AG04450 (cell line): ENCODE measurements around the gene POU6F2. TPM values are rescaled to one million over a fixed set of nuclear protein-coding genes. Genes with fewer than 3 reads are reported as not detected.

Experiments used
- CTCF ChIA-PET: fragments of 300-600, 350-600 bp; formaldehyde crosslinking; extraction: SDS; loops from one replicate; lab custom pipeline; 2022; ENCODE audit warnings: antibody characterized with exemption, inconsistent platforms; lab: Charles Lee
- POLR2A ChIA-PET: fragments of 350-600 bp; formaldehyde crosslinking; extraction: SDS; loops from one replicate; lab custom pipeline; 2021; ENCODE audit warnings: antibody characterized with exemption, inconsistent platforms; lab: Yijun Ruan, JAX
- DNase-seq: peaks from one replicate; pipeline ENCODE4 v3.0.0-alpha.2; 2011; ENCODE audit warnings: low read depth, low spot score
- H3K27ac ChIP-seq: one replicate; pipeline ENCODE4 v1.5.1; 2012; ENCODE audit warnings: low read depth, low read length, control low read depth
- H3K27me3 ChIP-seq: one replicate; pipeline ENCODE4 v1.6.0; 2012; ENCODE audit warnings: low read length; ENCODE audit not compliant: control insufficient read depth, insufficient read depth
- H3K4me3 ChIP-seq: 2 replicates; pipeline ENCODE4 v1.5.1; 2011; ENCODE audit warnings: mild to moderate bottlenecking, low read depth, low read length, control low read depth
- H3K9me3 ChIP-seq: 2 replicates; pipeline ENCODE4 v1.5.1; 2012; ENCODE audit warnings: low read length; ENCODE audit not compliant: control insufficient read depth, insufficient read depth
- polyA plus RNA-seq: library from polyadenylated mRNA; depleted of rRNA; stranded (reverse); fragments of >200 nt; gene quantifications from 2 replicates; pipeline ENCODE4 v1.2.3, GENCODE V29; 2011
- TF ChIP-seq, protein P1 (sequence below): IDR thresholded peaks from 2 replicates; pipeline ENCODE4 v1.5.1; 2011; ENCODE audit warnings: low read depth, low read length, control low read depth, inconsistent platforms

Gene POU6F2
- polyA plus RNA-seq, 1 experiment = not detected

DNA sequence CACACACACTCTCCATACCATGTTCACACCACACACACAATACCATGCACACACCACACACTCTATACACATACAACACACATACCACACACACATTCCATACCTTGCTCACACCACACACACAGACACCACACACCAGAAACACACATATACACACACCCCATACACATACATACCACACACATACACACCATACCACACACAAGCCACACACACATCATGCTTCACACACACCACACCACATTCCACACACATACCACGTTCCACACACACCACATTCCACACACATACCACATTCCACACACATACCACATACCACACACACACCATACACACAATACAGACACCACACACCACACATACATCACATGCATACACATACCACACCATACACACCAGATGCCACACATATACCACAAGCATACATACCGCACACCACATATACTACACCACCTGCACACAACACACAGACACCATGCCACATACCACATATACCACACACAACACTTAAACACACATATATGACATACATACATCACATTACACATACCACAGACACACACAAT is 282.7 kb downstream of the POU6F2 start:
- H3K27me3 ChIP-seq = no peaks in the 10 kb centered on the region
- ChIA-PET CTCF (no interaction called here), POLR2A (no interaction called here)
- H3K9me3 ChIP-seq = no peaks in the 10 kb centered on the region
- no peak overlapping the region for H3K27ac ChIP-seq
- TF ChIP-seq, protein P1, sequence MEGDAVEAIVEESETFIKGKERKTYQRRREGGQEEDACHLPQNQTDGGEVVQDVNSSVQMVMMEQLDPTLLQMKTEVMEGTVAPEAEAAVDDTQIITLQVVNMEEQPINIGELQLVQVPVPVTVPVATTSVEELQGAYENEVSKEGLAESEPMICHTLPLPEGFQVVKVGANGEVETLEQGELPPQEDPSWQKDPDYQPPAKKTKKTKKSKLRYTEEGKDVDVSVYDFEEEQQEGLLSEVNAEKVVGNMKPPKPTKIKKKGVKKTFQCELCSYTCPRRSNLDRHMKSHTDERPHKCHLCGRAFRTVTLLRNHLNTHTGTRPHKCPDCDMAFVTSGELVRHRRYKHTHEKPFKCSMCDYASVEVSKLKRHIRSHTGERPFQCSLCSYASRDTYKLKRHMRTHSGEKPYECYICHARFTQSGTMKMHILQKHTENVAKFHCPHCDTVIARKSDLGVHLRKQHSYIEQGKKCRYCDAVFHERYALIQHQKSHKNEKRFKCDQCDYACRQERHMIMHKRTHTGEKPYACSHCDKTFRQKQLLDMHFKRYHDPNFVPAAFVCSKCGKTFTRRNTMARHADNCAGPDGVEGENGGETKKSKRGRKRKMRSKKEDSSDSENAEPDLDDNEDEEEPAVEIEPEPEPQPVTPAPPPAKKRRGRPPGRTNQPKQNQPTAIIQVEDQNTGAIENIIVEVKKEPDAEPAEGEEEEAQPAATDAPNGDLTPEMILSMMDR = no peak
- no peak overlapping the region for H3K4me3 ChIP-seq
- no peak for DNase-seq

DNA sequence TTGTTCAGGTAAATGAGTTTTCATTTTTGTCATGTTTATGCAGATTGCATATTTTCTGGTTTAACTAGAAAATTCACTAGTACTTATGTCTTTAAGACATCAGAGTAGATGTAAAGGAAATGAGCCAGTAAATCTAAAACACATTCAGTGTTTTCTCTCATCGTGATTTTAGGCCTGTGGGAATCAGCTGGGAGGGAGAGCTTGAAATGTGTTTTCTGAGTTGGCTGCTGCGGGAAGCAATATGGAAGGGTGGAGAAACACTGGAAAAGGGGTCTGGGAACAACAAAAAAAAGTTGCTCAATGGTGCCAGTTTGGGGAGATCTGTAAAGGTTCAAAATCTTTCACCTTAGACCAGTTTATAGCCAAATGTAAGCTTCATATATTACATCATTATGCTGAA is 284.1 kb downstream of the POU6F2 start:
- no peak overlapping the region for H3K27ac ChIP-seq
- ChIA-PET CTCF (no interaction called here), POLR2A (no interaction called here)
- no peak overlapping the region for H3K4me3 ChIP-seq
- no peak for DNase-seq
- H3K27me3 ChIP-seq = no peaks in the 10 kb centered on the region
- no peaks in the 10 kb centered on the region for H3K9me3 ChIP-seq
- TF ChIP-seq, protein P1 = no peak

DNA sequence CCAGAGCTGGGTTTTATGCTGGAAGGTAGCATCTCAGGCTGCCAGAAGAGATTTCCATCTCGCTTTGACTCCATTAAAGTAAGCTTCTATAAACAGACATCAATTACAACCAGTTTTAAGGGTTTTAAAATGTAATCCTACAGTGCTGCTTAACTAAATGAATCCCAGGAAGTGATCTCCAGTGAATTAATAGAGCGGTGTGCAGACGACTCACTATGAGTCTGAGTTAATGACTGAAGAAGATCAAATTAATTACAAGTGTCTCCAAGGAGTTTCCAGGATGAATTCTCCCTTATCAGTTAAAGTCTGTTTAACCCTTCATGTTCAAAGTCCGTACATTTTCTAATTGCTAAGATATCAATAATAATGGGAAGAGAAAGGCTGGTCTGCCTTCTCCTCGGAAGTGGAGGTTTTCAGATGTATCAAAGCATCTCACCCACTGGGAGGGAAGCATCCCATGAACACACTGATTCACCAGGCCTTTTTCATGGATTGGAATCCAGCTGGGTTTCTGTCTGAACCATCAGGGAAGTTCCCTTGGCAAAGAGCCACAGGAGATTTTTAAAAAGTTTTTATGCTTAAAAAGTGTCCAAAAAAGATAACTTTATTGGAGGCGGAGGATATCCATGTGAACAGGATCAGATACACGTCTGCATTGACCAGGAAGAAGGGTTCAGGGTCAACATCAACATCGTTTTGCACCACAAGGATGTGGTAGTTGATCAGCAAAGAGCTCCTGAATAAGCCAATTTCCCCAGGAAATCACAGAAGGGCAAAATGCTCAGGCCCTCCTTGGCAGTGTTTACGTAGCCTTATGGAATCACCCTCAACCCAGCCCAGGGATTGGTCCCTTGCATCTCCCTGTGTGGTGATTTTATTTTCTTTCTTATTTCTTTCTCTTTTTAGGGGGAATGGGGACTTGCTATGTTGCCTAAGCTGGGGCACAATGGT is 288.2 kb downstream of the POU6F2 start:
- Histone ChIP-seq H3K9me3 (no peaks in the 10 kb centered on the region), H3K4me3 (no peak overlapping the region), H3K27me3 (no peaks in the 10 kb centered on the region), H3K27ac (no peak overlapping the region)
- TF ChIP-seq, protein P1 = no peak
- CTCF ChIA-PET = no interaction called here
- no peak for DNase-seq
- POLR2A ChIA-PET = no interaction called here

DNA sequence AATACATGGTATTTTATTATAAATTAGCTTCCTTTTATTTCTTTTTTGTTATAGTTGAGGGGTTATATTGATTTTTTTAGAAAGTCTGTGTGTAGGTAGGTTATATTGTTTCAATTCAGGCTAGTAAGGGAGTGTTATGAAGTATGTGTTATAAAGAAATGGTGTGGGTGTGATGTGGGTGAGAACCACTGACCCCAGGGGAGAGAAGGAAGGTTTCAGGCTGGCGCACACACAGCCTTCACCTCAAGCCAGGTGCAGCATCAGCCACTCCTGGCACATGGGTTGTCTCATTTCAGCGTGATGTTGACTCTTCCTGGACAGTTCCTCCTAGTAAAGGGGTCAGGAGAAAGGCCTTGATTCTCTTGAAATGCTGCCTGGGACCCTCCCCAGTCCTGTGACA is 291.3 kb downstream of the POU6F2 start:
- Histone ChIP-seq H3K27me3 (no peaks in the 10 kb centered on the region), H3K4me3 (no peak overlapping the region), H3K27ac (no peak overlapping the region), H3K9me3 (no peaks in the 10 kb centered on the region)
- TF ChIP-seq, protein P1 = no peak
- POLR2A ChIA-PET = no interaction called here
- no peak for DNase-seq
- CTCF ChIA-PET = no interaction called here

DNA sequence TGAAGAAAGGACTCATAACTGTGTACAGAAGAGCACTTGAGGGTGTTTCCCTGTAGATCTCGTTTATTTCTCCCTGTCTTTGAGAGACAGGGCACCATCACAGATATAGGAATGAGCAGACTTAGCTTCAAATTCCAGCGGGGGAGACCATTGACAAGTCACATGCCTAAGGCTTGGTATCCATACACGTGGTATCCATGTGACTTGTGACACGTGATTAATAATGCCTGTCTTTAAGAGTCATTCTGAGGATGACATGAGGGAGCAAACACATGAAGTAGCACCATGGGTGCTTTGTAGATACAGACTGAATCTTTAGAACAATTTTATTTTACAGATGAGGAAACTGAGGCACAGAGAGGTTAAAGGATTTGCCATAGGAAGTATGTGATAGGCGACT is 292.3 kb downstream of the POU6F2 start:
- H3K27me3 ChIP-seq = no peaks in the 10 kb centered on the region
- H3K9me3 ChIP-seq = no peaks in the 10 kb centered on the region
- POLR2A ChIA-PET = no interaction called here
- CTCF ChIA-PET = no interaction called here
- TF ChIP-seq, protein P1 = no peak
- no peak for DNase-seq
- no peak overlapping the region for H3K4me3 ChIP-seq
- no peak overlapping the region for H3K27ac ChIP-seq
